K562 (cell line): ENCODE data around the gene LPGAT1. TPM values are rescaled to one million over a fixed set of nuclear protein-coding genes. Genes with fewer than 3 reads are reported as not detected.

Experiments used
- ATAC-seq: fragments of 200-7000 bp; cut with Tn5 transposase; 3 replicates; pipeline ENCODE4 v1.9.1; 2020; ENCODE audit warnings: moderate library complexity
- BruUV-seq: library from RNA; stranded (reverse); fragments of 400-500 nt; replicated peaks from 2 replicates; lab custom pipeline; 2021; lab: Mats Ljungman, UMichigan
- CTCF ChIA-PET: fragments of 300-600 bp; formaldehyde crosslinking; extraction: SDS; loops from one replicate; lab custom pipeline; 2021; ENCODE audit warnings: low intra/inter-chr PET ratio; lab: Yijun Ruan, JAX
- POLR2A ChIA-PET: fragments of 300-600, 350-650 bp; sonication (Branson Sonifier 250); formaldehyde crosslinking; extraction: SDS; loops from one replicate; lab custom pipeline; 2021; ENCODE audit warnings: antibody characterized with exemption, inconsistent platforms; lab: Yijun Ruan, JAX
- DNase-seq, 4 experiments: peaks; one replicate each; pipeline versions ENCODE4 v3.0.0 to v3.0.0-alpha.2; 2011 to 2018; ENCODE audit warnings: low spot score in 3 of 4, mixed read lengths in 3 of 4; ENCODE audit errors: extremely low read depth in 1 of 4
- FAIRE-seq: peaks from 2 replicates; lab custom pipeline; 2011; peaks lifted over from hg19 to GRCh38; lab: Jason Lieb, UNC
- H2AFZ ChIP-seq: 2 replicates; pipeline ENCODE4 v1.6.0; 2011; ENCODE audit warnings: low read depth, low read length, control low read depth, inconsistent platforms
- H3K27ac ChIP-seq: fragments of 200-600 bp; 3 replicates; pipeline ENCODE4 v1.8.0; 2011; ENCODE audit warnings: low read depth, mild to moderate bottlenecking, control low read depth, inconsistent platforms, low read length, moderate library complexity, mixed read lengths; ENCODE audit errors: extremely low read depth
- H3K27me3 ChIP-seq, 2 experiments: fragments of 300-600 bp in 1 of 2; 2 replicates in 1 of 2; 3 replicates in 1 of 2; pipeline versions ENCODE4 v1.6.0 to v1.8.0; 2011; ENCODE audit warnings: inconsistent platforms in 2 of 2, low read length in 2 of 2, mild to moderate bottlenecking in 1 of 2, mixed read lengths in 1 of 2, moderate library complexity in 1 of 2; ENCODE audit not compliant: control insufficient read depth in 2 of 2, insufficient read depth in 2 of 2
- H3K36me3 ChIP-seq: fragments of 300-600 bp; 3 replicates; pipeline ENCODE4 v1.8.0; 2011; ENCODE audit warnings: mild to moderate bottlenecking, low read length, inconsistent platforms; ENCODE audit not compliant: control insufficient read depth, insufficient read depth
- H3K4me1 ChIP-seq, 2 experiments: fragments of 200-600 bp in 1 of 2; replicated peaks in 1 of 2; 2 replicates in 1 of 2; 3 replicates in 1 of 2; pipeline versions ENCODE4 v1.5.1 to v1.8.0; 2011; ENCODE audit warnings: inconsistent platforms in 2 of 2, low read length in 2 of 2, mild to moderate bottlenecking in 1 of 2, mixed read lengths in 1 of 2, moderate library complexity in 1 of 2; ENCODE audit not compliant: control insufficient read depth in 2 of 2, insufficient read depth in 2 of 2
- H3K4me2 ChIP-seq: 2 replicates; pipeline ENCODE4 v1.6.1; 2011; ENCODE audit warnings: low read length, control low read depth, inconsistent platforms, mixed read lengths; ENCODE audit not compliant: insufficient read depth
- H3K4me3 ChIP-seq: fragments of 200-600 bp; sonication (generic), shearing (Covaris generic); 2 replicates; pipeline ENCODE4 v1.5.1; 2016; ENCODE audit warnings: control low read depth, inconsistent platforms
- H3K79me2 ChIP-seq: fragments of 200-600 bp; 3 replicates; pipeline ENCODE4 v1.8.0; 2011; ENCODE audit warnings: low read length, inconsistent platforms; ENCODE audit not compliant: control insufficient read depth, insufficient read depth
- H3K9ac ChIP-seq, 2 experiments: 2 replicates each; pipeline versions ENCODE4 v1.6.0 to v1.6.1; 2011; ENCODE audit warnings: low read depth in 2 of 2, low read length in 2 of 2, control low read depth in 1 of 2, inconsistent platforms in 1 of 2, mild to moderate bottlenecking in 1 of 2, mixed read lengths in 1 of 2; ENCODE audit not compliant: insufficient read depth in 1 of 2
- H3K9me1 ChIP-seq: one replicate; pipeline ENCODE4 v1.6.0; 2011; ENCODE audit warnings: inconsistent platforms, mild to moderate bottlenecking, low read length, moderate library complexity; ENCODE audit not compliant: control insufficient read depth, insufficient read depth
- H3K9me3 ChIP-seq: replicated peaks from 2 replicates; pipeline ENCODE4 v1.5.1; 2011; ENCODE audit warnings: low read depth, low read length, inconsistent platforms; ENCODE audit not compliant: control insufficient read depth, insufficient read depth
- H4K20me1 ChIP-seq: replicated peaks from 2 replicates; pipeline ENCODE4 v1.6.1; 2011; ENCODE audit warnings: low read length, inconsistent platforms, mixed read lengths; ENCODE audit not compliant: control insufficient read depth, insufficient read depth
- ARHGAP35 ChIP-seq: fragments of 450-650 bp; IDR thresholded peaks from 2 replicates; pipeline ENCODE4 v1.6.1; 2018; ENCODE audit not compliant: partially characterized antibody
- EZH2 ChIP-seq: IDR thresholded peaks from 2 replicates; pipeline ENCODE4 v1.6.1; 2012; ENCODE audit warnings: low read depth, mild to moderate bottlenecking, inconsistent platforms, low read length, borderline replicate concordance
- MTA2 ChIP-seq: fragments of 450-650 bp; IDR thresholded peaks from 2 replicates; pipeline ENCODE4 v1.6.1; 2016; ENCODE audit warnings: low read depth
- NKRF ChIP-seq: fragments of 450-650 bp; IDR thresholded peaks from 2 replicates; pipeline ENCODE4 v1.6.1; 2016; ENCODE audit warnings: borderline replicate concordance
- TFAP4 ChIP-seq: sonication (generic); formaldehyde crosslinking; IDR thresholded peaks from 2 replicates; pipeline ENCODE4 v1.8.0; 2022; ENCODE audit warnings: missing genetic modification reagents, mild to moderate bottlenecking, moderate library complexity, borderline replicate concordance
- ZNF239 ChIP-seq: fragments of 250-450 bp; sonication (Bioruptor Pico); IDR thresholded peaks from 2 replicates; pipeline ENCODE4 v1.4.0; 2020; ENCODE audit warnings: mild to moderate bottlenecking
- ZNF395 ChIP-seq: fragments of 200-800 bp; sonication (Bioruptor generic); IDR thresholded peaks from 2 replicates; pipeline ENCODE4 v1.6.1; 2017; ENCODE audit warnings: missing genetic modification characterization, missing compliant biosample characterization
- WGBS: fragments of 100-300 bp; shearing (Covaris generic); methylation state at CpG from one replicate; pipeline ENCODE4 v1.1.6; 2016; ENCODE audit warnings: low coverage, mixed read lengths; ENCODE audit not compliant: insufficient coverage; ENCODE audit errors: missing lambda C conversion rate; 5-methylcytosine and 5-hydroxymethylcytosine counted together
- in situ Hi-C: fragments of 300-500 bp; cut with MboI; formaldehyde crosslinking; loops from 4 replicates; pipeline ENCODE4 v1.15.0; 2018; ENCODE audit warnings: inconsistent platforms, mixed read lengths
- intact Hi-C: fragments of 100-400 bp; cut with micrococcal nuclease; formaldehyde crosslinking; loops from 2 replicates; pipeline ENCODE4 v1.14.2; 2022
- polyA plus RNA-seq, 8 experiments: library from polyadenylated mRNA; depleted of rRNA in 4 of 8; stranded (reverse) in 5 of 8; unstranded in 3 of 8; fragments of >200 nt; fragmentation: Nextera tagmentation in 2 of 8; fragmentation: Illumina TruSeq in 1 of 8; extraction: Ambion mirVana in 2 of 8; extraction: Trizol in 1 of 8; gene quantifications; 2 replicates each; pipeline versions ENCODE4 v1.2.1 to v1.2.3, GENCODE V29; 2011 to 2014; ENCODE audit warnings: inconsistent platforms in 1 of 8, missing spikeins in 1 of 8
- total RNA-seq, 7 experiments: library from RNA; depleted of rRNA in 6 of 7; stranded (reverse); fragments of >200 nt in 6 of 7; fragmentation: Illumina TruSeq in 2 of 7; extraction: Trizol in 2 of 7; gene quantifications; 2 replicates each; pipeline versions ENCODE4 v1.2.1 to v1.2.3, GENCODE V29; 2011 to 2021; ENCODE audit warnings: low replicate concordance in 1 of 7

Gene LPGAT1
- total and polyA plus RNA-seq, 9 of the 15 experiments (the other 6 are each of a cell fraction or from before 2014, with no cell fraction given) = 5.7 to 31.4 (median 16.3) TPM

- peak; percentile 63; the same call in 1 of the 2 replicates for TF ChIP-seq NKRF
- TF ChIP-seq ARHGAP35 = peak; percentile 18
- 0 out of 2 replicates have a peak, but pooled peaks have one; percentile 31 for TF ChIP-seq MTA2
- no peak for TF ChIP-seq EZH2
Measured at GRCh38 chr1:211829343-211830054, 1.1 kb downstream of the LPGAT1 start (continued).

- no peaks in the 10 kb centered on the region for H3K9me1 ChIP-seq
- POLR2A ChIA-PET = interaction anchor here (0.6 to 1.6 kb wide), 9 partner anchors 14 to 206 kb away, joined by 3 to 7 read pairs (median 4); partner anchors contain the start of genes DTL and INTS7
- TF ChIP-seq TFAP4 (CRISPR knock-in tag) (0 out of 2 replicates have a peak, but pooled peaks have one; percentile 24), ZNF395 (CRISPR knock-in tag) (no peak), ZNF239 (peak; percentile 43)
- in situ Hi-C loops (no loop called here), intact Hi-C loops (no loop called here)
- CTCF ChIA-PET = interaction anchor here (1.4 kb wide), 1 partner anchor 115 kb away, joined by 4 read pairs; no protein-coding TSS in a partner anchor
- no peak for DNase-seq
- peak overlapping the region; percentile 83; the same call in 1 of the 2 replicates for H3K4me3 ChIP-seq
- BruUV-seq = TSS peak; percentile 46
- no peaks in the 10 kb centered on the region; the same call in 2 of the 3 replicates for H3K36me3 ChIP-seq
- H3K9ac ChIP-seq = peak overlapping the region; percentile 71 to 87; a peak in 3 of 4 replicates
- no peak overlapping the region; the same call in 1 of the 2 replicates for H2AFZ ChIP-seq
- no peaks in the 10 kb centered on the region for H3K27me3 ChIP-seq
- WGBS = 66% methylated on average over 9 of the region's 9 CpGs
- peaks cover 18 to 20% of the 10 kb centered on the region in 2 experiments for H3K4me1 ChIP-seq
- H3K9me3 ChIP-seq = no peaks in the 10 kb centered on the region
- peaks cover 7% of the 10 kb centered on the region; the same call in 1 of the 3 replicates for H3K79me2 ChIP-seq
- H3K27ac ChIP-seq = no peak overlapping the region
- no peak for FAIRE-seq
- ATAC-seq = no peak; the same call in 2 of the 3 replicates
- no peaks in the 10 kb centered on the region for H4K20me1 ChIP-seq
- H3K4me2 ChIP-seq = peak overlapping the region; percentile 82
Measured at GRCh38 chr1:211828584-211829342, 1.8 kb downstream of the LPGAT1 start.
